GM12875 (cell line): ENCODE measurements around the gene SMG6.

Source experiments
- H3K4me3 ChIP-seq: one replicate; pipeline ENCODE4 v1.5.1; 2011; ENCODE audit warnings: low read depth, low read length, control low read depth
- CTCF ChIP-seq: IDR thresholded peaks from 2 replicates; pipeline ENCODE4 v1.5.1; 2011; ENCODE audit warnings: low read depth, mild to moderate bottlenecking, control low read depth, inconsistent platforms, low read length, moderate library complexity, borderline replicate concordance; ENCODE audit not compliant: insufficient read depth

The SMG6 gene

GRCh38 chr17:2023256-2023655 is 280.3 kb downstream of the SMG6 start:
- no peak for TF ChIP-seq CTCF
- no peak overlapping the region for H3K4me3 ChIP-seq

- no peak overlapping the region for H3K4me3 ChIP-seq
- no peak for TF ChIP-seq CTCF
Observed at GRCh38 chr17:2022647-2023240, 280.8 kb downstream of the SMG6 start.

GRCh38 chr17:2020721-2021120 is 282.9 kb downstream of the SMG6 start:
- no peak for TF ChIP-seq CTCF
- no peak overlapping the region for H3K4me3 ChIP-seq

- no peak overlapping the region for H3K4me3 ChIP-seq
- TF ChIP-seq CTCF: no peak
Observed at GRCh38 chr17:2019723-2020122, 283.9 kb downstream of the SMG6 start.

- TF ChIP-seq CTCF: no peak
- no peak overlapping the region for H3K4me3 ChIP-seq
Observed at GRCh38 chr17:2018716-2019510, 284.7 kb downstream of the SMG6 start.

GRCh38 chr17:2017274-2017941 is 286.2 kb downstream of the SMG6 start:
- no peak for TF ChIP-seq CTCF
- no peak overlapping the region for H3K4me3 ChIP-seq
